Measurements from ENCODE around the gene CCDC88B. TPM values are rescaled to one million over a fixed set of nuclear protein-coding genes. Genes with fewer than 3 reads are reported as not detected.

Gene CCDC88B
- polyA plus RNA-seq, 1 experiment = 0.66 TPM

DNA sequence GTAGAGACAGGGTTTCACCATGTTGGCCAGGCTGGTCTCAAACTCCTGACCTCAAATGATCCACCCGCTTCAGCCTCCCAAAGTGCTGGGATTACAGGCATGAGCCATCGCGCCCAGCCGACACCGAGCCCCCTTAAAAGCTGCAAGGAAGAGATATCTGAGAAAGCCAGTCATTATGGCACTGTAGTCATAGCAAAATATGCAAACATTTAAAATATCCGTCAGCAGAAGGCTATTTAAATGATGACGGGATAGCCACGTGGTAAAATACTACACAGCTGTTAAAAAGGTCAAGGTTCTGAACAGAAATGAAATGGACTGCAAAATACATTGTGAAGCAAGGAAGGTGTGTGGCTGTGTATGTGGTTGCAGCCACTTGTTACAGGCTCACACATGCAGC lies 6.4 kb upstream of the CCDC88B start:
- H3K27me3 ChIP-seq (ENCODE audit: control insufficient read depth, insufficient read depth, low read length) = no peaks in the 10 kb centered on the region
- POLR2A ChIA-PET = no interaction called here
- no peak for DNase-seq (ENCODE audit: low read depth)
- H3K4me3 ChIP-seq (ENCODE audit: low read depth, low read length) = no peak overlapping the region
- H3K36me3 ChIP-seq (ENCODE audit: control insufficient read depth, insufficient read depth, low read length) = no peaks in the 10 kb centered on the region
- CTCF ChIA-PET = interaction anchor here (1.1 to 2.6 kb wide), 3 partner anchors 8 to 22 kb away, joined by 3 to 28 read pairs (median 5); partner anchors contain the start of gene CCDC88B
- no peak for TF ChIP-seq CTCF (IDR thresholded peaks at IDR 0.05; ENCODE audit: insufficient read depth, low read depth, low read length)

GRCh38 chr11:64334764-64335735 lies 5.0 kb upstream of the CCDC88B start:
- TF ChIP-seq CTCF (IDR thresholded peaks at IDR 0.05; ENCODE audit: insufficient read depth, low read depth, low read length) = no peak
- no peaks in the 10 kb centered on the region for H3K36me3 ChIP-seq (ENCODE audit: control insufficient read depth, insufficient read depth, low read length)
- POLR2A ChIA-PET = no interaction called here
- no peaks in the 10 kb centered on the region for H3K27me3 ChIP-seq (ENCODE audit: control insufficient read depth, insufficient read depth, low read length)
- no peak overlapping the region for H3K4me3 ChIP-seq (ENCODE audit: low read depth, low read length)
- peak; percentile 74 for DNase-seq (ENCODE audit: low read depth)
- CTCF ChIA-PET = interaction anchor here (0.7 to 1.6 kb wide), 5 partner anchors 10 to 83 kb away, joined by 3 to 4 read pairs (median 4); no protein-coding TSS in a partner anchor

DNA sequence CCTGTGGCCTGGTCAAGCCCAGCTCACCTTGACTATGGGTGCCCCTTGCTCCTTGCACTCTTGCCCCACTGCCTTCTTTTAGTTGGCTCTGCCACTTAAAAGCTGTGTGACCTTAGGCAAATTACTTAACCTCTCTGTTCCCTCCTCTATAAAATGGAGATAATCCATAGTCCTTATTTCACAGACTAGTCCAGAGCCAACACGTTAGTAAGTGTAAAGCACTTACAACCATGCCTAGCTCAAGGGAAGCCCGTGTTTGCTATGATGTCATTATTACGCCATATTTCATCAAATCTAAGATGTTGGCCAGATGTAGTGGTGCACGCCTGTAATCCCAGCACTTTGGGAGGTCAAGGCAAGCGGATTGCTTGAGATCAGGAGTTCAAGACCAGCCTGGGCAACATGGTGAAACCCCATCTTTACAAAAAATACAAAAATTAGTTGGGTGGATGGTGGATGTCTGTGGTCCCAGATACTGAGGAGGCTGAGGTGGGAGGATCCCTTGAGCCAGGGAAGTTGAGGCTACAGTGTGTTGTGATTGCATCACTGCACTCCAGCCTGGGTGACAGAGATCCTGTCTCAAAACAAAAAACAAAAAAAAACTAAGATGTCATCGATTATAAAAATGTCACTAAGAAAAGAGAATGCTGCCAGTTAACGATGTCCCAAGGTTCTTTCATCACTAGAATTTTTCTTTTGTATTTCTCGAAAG lies 2.3 kb upstream of the CCDC88B start:
- no peak for TF ChIP-seq CTCF (IDR thresholded peaks at IDR 0.05; ENCODE audit: insufficient read depth, low read depth, low read length)
- Histone ChIP-seq H3K36me3 (ENCODE audit: control insufficient read depth, insufficient read depth, low read length) (no peaks in the 10 kb centered on the region), H3K4me3 (ENCODE audit: low read depth, low read length) (no peak overlapping the region), H3K27me3 (ENCODE audit: control insufficient read depth, insufficient read depth, low read length) (no peaks in the 10 kb centered on the region)
- CTCF ChIA-PET = interaction anchor here (0.6 kb wide), 2 partner anchors 17 to 688 kb away, joined by 3 read pairs; no protein-coding TSS in a partner anchor
- POLR2A ChIA-PET = no interaction called here
- no peak for DNase-seq (ENCODE audit: low read depth)

DNA sequence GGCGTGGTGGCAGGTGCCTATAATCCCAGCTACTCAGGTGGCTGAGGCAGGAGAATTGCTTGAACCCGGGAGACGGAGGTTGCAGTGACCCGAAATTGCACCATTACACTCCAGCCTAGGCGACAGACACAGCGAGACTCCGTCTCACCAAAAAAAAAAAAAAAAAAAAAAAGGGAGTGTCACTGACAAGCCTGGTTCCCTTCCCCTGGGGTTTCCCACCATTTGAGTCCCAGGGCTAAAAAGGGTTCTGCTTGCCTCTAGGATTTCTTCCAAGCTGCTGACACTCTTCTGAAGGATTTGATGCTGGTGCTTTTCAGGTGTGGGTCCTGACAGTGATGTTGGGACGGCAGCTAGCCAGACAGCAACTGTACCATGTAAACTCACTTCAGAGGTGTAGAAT lies 1.3 kb upstream of the CCDC88B start:
- DNase-seq (ENCODE audit: low read depth) = no peak

More for the DNA sequence above, 1.3 kb upstream of the CCDC88B start:
- Histone ChIP-seq H3K27me3 (ENCODE audit: control insufficient read depth, insufficient read depth, low read length) (no peaks in the 10 kb centered on the region), H3K4me3 (ENCODE audit: low read depth, low read length) (no peak overlapping the region), H3K36me3 (ENCODE audit: control insufficient read depth, insufficient read depth, low read length) (no peaks in the 10 kb centered on the region)
- ChIA-PET POLR2A (no interaction called here), CTCF (no interaction called here)
- no peak for TF ChIP-seq CTCF (IDR thresholded peaks at IDR 0.05; ENCODE audit: insufficient read depth, low read depth, low read length)

Data from BJ (cell line).